ENCODE measurements around the gene COG4.
"Not testable (repeated sequence)": the region's sequence is repeated elsewhere in the genome, so short reads cannot be mapped to it uniquely, and the experiment has no call there.

Gene COG4

GRCh38 chr16:70523076-70523742 is at the start of gene COG4:
Gene COG4, minus strand, starts transcription at chr16:70523554. Its CDS starts 11 bp downstream, at chr16:70523543.
- peak; percentile 89 for DNase-seq

DNA sequence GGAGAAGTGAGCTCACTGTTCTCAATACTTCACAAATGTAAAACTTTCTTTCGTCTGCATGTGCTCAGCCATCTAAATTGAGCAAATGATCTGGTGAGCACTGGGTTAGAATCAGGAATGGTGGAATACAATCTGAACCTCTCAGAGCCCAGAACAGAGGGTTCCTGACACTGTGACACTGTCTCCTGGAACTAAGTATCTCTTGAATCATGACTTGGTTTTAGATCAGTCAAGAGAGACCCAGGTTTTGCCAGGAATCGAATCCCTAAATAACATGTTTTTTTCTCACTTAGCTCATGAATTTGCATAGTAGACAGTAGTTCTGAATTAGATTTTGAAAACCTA is 49.5 kb upstream of the COG4 start:
- no peak for DNase-seq

DNA sequence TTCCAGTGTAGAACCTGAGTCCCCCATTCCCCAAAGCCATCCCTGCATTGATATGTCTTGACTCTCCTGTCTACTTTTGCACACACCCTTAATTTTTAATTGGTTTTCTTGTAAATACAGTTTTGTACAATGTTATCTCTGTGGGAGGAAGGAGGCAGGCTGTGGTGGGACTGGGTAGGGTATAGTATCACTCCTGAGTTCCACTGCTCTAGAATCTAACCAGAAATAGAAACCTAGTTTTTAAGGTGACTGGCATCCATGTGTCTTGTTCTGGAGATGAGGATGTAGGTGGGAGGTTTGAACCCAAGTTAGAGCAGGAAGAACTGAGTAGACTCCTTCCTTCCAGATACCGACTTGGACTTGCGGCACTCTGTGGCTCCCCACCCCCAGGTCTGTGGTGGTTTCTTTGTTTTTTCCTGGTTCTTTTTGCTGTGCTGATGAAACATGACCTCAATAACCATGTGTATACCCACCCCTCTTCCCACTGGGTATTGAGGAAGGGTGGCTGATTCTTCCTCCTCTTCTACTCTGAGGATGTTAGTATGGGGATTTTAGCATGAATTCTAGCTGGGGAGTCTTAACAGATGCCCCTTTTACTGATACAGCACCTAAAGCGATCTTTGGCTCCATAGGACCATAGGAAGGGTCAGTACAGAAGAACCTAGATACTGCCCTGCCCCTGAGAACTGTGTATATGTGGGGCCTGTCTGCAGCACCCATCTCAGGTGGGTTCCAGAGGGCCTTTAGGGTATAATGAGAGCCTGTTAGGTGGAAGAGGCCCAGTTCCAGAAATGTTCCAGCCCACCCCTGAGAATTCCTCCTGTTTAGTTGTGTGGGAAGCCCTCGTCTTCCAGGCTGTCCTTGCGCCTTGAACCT is 48.9 kb upstream of the COG4 start:
- no peak for DNase-seq

- DNase-seq = no peak
Measured at GRCh38 chr16:70571623-70572022, 48.3 kb upstream of the COG4 start.

DNA sequence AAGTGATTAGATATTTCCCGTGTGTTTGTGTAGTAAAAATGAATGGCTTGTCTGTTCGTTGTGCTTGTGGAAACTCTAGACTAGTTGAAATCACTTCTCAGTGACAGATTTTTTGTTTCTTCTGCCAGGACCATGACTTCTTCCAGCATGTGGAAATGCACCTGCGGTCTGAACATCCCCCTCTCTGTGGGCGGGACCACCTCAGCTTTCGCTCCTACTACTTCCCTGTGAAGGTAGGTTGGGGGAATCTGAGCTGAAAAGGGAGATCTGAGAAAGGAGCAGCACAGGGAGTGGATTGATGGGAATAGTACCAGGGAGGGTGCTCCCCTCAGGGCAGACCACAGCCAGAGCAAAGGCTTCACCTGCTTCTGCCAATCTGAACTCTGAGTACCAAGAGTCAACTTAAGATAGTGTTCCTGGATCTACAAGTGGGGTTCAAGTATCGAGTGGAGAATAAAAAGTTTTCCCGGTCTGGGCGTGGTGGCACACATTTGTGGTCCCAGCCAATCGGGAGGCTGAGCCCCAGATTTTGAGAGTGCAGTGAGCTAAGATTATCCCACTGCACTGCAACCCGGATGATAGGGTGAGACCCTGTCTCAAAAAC is 47.7 kb upstream of the COG4 start:
- no peak for DNase-seq

DNA sequence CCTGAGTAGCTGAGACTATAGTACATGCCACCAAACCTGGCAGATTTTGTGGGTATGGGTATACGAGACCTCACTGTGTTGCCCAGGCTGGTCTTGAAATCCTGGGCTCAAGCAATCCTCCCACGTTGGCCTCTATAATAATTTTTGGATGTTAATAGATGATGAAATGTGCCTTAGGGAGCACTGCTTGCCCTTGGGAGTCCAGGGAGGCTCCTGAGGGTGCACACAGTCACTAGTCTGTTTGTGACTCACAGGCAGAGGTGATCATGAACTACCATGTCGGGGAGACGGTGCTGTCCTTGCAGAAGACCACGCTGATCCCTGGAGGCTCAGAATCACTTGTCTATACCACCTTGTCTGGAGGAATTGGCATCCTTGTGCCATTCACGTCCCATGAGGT is 46.4 kb upstream of the COG4 start:
- no peak for DNase-seq

- DNase-seq = no peak
Measured at GRCh38 chr16:70568601-70569237, 45.4 kb upstream of the COG4 start.

DNA sequence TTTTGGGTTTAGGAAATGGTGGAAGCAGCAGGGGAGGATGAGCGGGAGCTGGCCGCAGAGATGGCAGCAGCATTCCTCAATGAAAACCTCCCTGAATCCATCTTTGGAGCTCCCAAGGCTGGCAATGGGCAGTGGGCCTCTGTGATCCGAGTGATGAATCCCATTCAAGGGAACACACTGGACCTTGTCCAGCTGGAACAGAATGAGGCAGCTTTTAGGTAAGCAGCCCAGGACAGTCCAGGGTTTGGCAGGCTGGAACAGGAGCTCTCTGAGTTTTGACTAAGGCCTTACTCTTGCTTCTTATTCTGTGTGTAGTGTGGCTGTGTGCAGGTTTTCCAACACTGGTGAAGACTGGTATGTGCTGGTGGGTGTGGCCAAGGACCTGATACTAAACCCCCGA is 41.7 kb upstream of the COG4 start:
- no peak for DNase-seq

GRCh38 chr16:70563636-70564035 is 40.3 kb upstream of the COG4 start:
- DNase-seq = no peak

DNA sequence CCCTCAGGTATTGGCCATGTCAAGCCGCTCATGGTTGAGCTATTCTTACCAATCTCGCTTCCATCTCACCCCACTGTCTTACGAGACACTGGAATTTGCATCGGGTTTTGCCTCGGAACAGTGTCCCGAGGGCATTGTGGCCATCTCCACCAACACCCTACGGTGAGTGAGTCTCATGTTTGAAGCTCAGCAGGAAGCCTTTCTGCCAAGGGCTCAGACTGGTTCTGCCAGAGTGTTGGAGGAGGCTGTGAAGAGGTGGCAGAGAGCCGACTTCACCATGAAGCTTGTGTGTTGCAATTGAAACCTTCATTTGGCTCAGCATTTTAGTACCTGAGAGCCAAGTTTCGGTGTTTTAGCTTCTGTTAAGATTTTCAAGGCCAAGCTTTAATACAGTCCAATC is 38.3 kb upstream of the COG4 start:
- DNase-seq = no peak

GRCh38 chr16:70556063-70556462 is 32.7 kb upstream of the COG4 start:
- DNase-seq = no peak

- DNase-seq = no peak
Measured at GRCh38 chr16:70553645-70554044, 30.3 kb upstream of the COG4 start.

GRCh38 chr16:70552675-70553074 is 29.3 kb upstream of the COG4 start:
- no peak for DNase-seq

GRCh38 chr16:70551788-70552187 is 28.4 kb upstream of the COG4 start:
- DNase-seq = no peak

- no peak for DNase-seq
Measured at GRCh38 chr16:70550082-70550481, 26.7 kb upstream of the COG4 start.

DNA sequence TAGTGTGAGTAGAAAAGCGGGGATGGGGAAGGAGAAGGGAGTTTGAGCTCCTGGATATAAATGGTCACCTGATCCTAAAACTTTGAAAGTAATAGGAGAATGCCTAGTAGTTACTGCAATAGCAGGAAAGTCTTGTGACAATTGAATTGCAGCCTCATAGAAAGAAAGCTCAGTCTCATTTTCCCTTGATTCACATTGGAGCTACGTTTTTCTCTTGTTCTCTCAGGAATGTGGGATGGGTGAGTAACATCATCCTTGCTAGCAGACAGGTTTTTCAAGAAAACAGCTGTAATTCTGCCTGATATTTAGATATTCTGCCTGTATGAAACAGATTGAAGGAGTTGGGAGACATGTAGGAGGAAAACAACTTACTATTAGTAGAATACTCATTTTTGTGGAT is 25.6 kb upstream of the COG4 start:
- DNase-seq = no peak

GRCh38 chr16:70544548-70544947 is 21.2 kb upstream of the COG4 start:
- no peak for DNase-seq

GRCh38 chr16:70540994-70541393 is 17.6 kb upstream of the COG4 start:
- DNase-seq = no peak

DNA sequence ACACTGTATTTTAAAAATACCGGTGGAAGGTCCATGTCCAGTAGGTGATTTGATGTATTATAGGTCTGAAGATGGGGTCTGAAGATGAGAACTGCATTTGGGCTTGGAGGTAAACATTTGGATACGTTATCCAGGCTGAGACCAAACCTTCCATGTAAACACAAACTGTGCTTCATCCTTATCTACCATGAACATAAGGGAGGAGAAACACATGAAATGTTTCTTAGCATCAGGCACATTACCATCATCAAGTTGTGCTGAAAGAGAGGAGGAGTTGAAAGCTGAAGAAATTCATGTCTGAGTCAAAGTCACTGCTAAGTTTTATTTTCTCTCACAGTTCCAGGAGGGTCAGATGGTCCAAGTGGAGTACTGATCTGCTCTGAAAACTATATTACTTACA is 11.6 kb upstream of the COG4 start:
- no peak for DNase-seq

DNA sequence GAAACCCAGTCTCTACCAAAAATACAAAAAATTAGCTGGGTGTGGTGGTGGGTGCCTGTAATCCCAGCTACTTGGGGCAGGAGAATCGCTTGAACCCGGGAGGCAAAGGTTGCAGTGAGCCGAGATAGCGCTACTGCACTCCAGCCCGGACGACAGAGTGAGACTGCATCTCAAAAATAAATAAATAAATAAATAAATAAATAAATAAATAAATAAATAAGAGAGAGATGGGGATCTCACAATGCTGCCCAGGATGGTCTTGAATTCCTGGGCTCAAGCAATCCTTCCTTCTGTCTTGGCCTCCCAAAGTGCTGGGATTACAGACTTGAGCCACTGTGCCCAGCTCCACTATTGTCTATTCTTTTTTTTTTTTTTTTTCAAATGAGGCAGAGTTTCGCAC is 6.6 kb upstream of the COG4 start:
- DNase-seq = not testable (repeated sequence)

GRCh38 chr16:70529051-70529777 is 5.9 kb upstream of the COG4 start:
- DNase-seq = no peak

DNA sequence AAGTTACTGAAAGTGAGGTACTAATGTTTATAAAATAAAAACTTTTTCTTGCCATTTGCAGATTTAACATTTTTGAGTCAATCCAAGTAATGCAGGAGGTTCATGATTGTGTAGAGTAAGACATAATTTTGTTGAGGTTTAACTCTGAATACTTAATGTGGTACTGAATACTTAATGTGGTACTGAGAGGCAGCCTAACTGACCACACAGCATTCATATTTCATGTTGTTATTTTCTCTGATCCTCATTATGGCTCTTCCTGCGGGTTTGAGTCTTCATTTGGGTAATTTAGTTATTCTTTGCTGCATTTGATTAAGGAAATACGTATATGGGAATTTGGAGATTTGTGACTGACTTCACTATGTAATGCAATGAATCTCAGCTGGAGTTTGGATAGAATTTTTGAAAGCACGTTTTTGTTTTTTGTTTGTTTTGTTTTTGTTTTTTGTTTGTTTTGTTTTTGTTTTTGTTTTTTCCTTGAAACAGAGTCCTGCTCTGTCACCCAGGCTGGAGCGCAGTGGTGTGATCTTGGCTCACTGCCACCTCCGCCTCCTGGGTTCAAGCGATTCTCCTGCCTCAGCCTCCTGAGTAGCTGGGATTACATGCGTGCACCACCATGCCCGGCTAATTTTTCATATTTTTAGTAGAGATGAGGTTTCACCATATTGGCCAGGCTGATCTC is 4.1 kb upstream of the COG4 start:
- no peak for DNase-seq

All from activated CD4-positive, CD25-positive, alpha-beta regulatory T cell treated with anti-CD3 and anti-CD28 coated beads, Interleukin-2, amount 50 U/mL, for 72 hours (primary cell).